Panc1 (cell line): ENCODE data around the gene FCGBP. TPM values are rescaled to one million over a fixed set of nuclear protein-coding genes. Genes with fewer than 3 reads are reported as not detected.

Experiments
- ATAC-seq: fragments of 200-7000 bp; cut with Tn5 transposase; 2 replicates; pipeline ENCODE4 v1.9.1; 2020; ENCODE audit warnings: mild to moderate bottlenecking, moderate library complexity
- BruUV-seq: library from RNA; stranded (reverse); fragments of 400-500 nt; replicated peaks from 2 replicates; lab custom pipeline; 2021; lab: Mats Ljungman, UMichigan
- CTCF ChIA-PET: fragments of 300-600 bp; sonication (Branson Sonifier 250); formaldehyde crosslinking; loops from one replicate; lab custom pipeline; 2022; ENCODE audit warnings: antibody characterized with exemption; lab: Charles Lee
- POLR2A ChIA-PET: fragments of 300-600 bp; sonication (Branson Sonifier 250); formaldehyde crosslinking; loops from one replicate; lab custom pipeline; 2022; ENCODE audit warnings: antibody characterized with exemption; lab: Charles Lee
- DNase-seq: peaks from one replicate; pipeline ENCODE4 v3.0.0-alpha.2; 2010; ENCODE audit warnings: low read depth, low spot score
- H3K27ac ChIP-seq: 2 replicates; pipeline ENCODE4 v1.5.1; 2011; ENCODE audit warnings: mild to moderate bottlenecking, low read length, inconsistent platforms
- H3K27me3 ChIP-seq: fragments of 200-500 bp; sonication (Bioruptor generic); 2 replicates; pipeline ENCODE4 v1.6.0; 2014; ENCODE audit warnings: low read length, inconsistent platforms; ENCODE audit not compliant: control insufficient read depth, insufficient read depth
- H3K36me3 ChIP-seq: fragments of 200-500 bp; sonication (Bioruptor generic); 2 replicates; pipeline ENCODE4 v1.5.1; 2014; ENCODE audit warnings: inconsistent platforms, mild to moderate bottlenecking, low read length, moderate library complexity; ENCODE audit not compliant: control insufficient read depth, insufficient read depth
- H3K4me1 ChIP-seq: 2 replicates; pipeline ENCODE4 v1.5.1; 2011; ENCODE audit warnings: inconsistent platforms, mild to moderate bottlenecking, low read length, moderate library complexity; ENCODE audit not compliant: control insufficient read depth, insufficient read depth
- H3K4me3 ChIP-seq, 2 experiments: 2 replicates each; pipeline ENCODE4 v1.5.1; 2011 to 2012; ENCODE audit warnings: low read depth in 2 of 2, low read length in 2 of 2, mild to moderate bottlenecking in 2 of 2, inconsistent platforms in 1 of 2, moderate library complexity in 1 of 2
- H3K9me3 ChIP-seq: fragments of 200-500 bp; sonication (Bioruptor generic); 2 replicates; pipeline ENCODE4 v1.5.1; 2014; ENCODE audit warnings: low read depth, mild to moderate bottlenecking, inconsistent platforms, low read length, moderate library complexity; ENCODE audit not compliant: control insufficient read depth, insufficient read depth
- POLR2AphosphoS5 ChIP-seq: IDR thresholded peaks from 2 replicates; pipeline ENCODE4 v1.6.1; 2012; ENCODE audit warnings: mild to moderate bottlenecking, low read depth, low read length, moderate library complexity
- SIN3A ChIP-seq: IDR thresholded peaks from 2 replicates; pipeline ENCODE4 v1.6.1; 2012; ENCODE audit warnings: low read depth, mild to moderate bottlenecking, low read length, moderate library complexity, borderline replicate concordance; ENCODE audit not compliant: insufficient read depth
- TCF7L2 ChIP-seq: IDR thresholded peaks from 2 replicates; pipeline ENCODE4 v1.6.1; 2011; ENCODE audit warnings: mild to moderate bottlenecking, low read depth, low read length, inconsistent platforms
- in situ Hi-C: cut with HindIII; loops from 2 replicates; pipeline ENCODE4 v1.10.0; 2016; ENCODE audit warnings: low sequenced_read_pairs, low pct_unique_long_range_greater_than_20kb
- intact Hi-C: fragments of 100-400 bp; cut with micrococcal nuclease; formaldehyde crosslinking; loops from one replicate; pipeline ENCODE4 v1.10.0; 2022; ENCODE audit not compliant: unreplicated experiment
- total RNA-seq: library from RNA; stranded (reverse); gene quantifications from one replicate; pipeline ENCODE4 v1.2.1, GENCODE V29; 2021; ENCODE audit not compliant: unreplicated experiment
- TF ChIP-seq, protein P1 (sequence below): fragments of 450-650 bp; IDR thresholded peaks from 2 replicates; pipeline ENCODE4 v1.5.1; 2017; ENCODE audit warnings: mild to moderate bottlenecking
- TF ChIP-seq, protein P2 (sequence below), 2 experiments: IDR thresholded peaks; 2 replicates each; pipeline ENCODE4 v1.6.1; 2011 to 2012; ENCODE audit warnings: low read depth in 2 of 2, control low read depth in 1 of 2, low read length in 1 of 2, mild to moderate bottlenecking in 1 of 2, moderate library complexity in 1 of 2; ENCODE audit not compliant: insufficient read depth in 1 of 2

Gene FCGBP
- total RNA-seq, 1 experiment from 2014 or later: 6.4 TPM

DNA sequence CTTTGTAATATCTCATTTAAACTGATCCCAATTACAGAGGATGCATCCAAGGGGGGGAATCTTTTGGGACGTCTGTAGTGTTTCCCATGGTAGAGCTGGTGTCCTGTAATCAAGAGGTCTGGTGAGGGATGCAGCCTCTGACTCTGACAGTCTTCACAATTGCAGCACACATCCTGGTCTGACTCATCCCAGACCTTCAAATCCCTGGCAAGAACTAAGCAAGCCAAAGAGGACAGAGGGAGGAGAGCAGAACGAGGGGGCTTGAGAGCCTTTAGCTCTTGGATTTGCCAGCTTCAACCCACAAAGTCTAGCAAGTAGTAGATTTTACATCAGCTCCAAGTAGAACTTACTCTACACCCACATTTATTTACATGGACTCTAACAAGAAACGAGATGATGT, 17.3 kb upstream of the FCGBP start:
- BruUV-seq: no TSS peak
- intact Hi-C loops: no loop called here
- ATAC-seq: peak; percentile 20
- Histone ChIP-seq H3K9me3 (no peaks in the 10 kb centered on the region), H3K4me3 (no peak overlapping the region), H3K27ac (no peak overlapping the region), H3K4me1 (no peaks in the 10 kb centered on the region), H3K27me3 (no peaks in the 10 kb centered on the region), H3K36me3 (no peaks in the 10 kb centered on the region)
- no peak for DNase-seq
- ChIA-PET POLR2A (interaction anchor here (0.5 to 1.9 kb wide), 8 partner anchors 16 to 324 kb away, joined by 3 to 12 read pairs (median 3); partner anchors contain the start of gene PSMC4), CTCF (interaction anchor here (0.6 to 1.5 kb wide), 6 partner anchors 16 to 279 kb away, joined by 3 to 17 read pairs (median 3); partner anchors contain the start of gene PSMC4)
- TF ChIP-seq POLR2AphosphoS5 (no peak), SIN3A (no peak), TCF7L2 (no peak)
- TF ChIP-seq, protein P1, sequence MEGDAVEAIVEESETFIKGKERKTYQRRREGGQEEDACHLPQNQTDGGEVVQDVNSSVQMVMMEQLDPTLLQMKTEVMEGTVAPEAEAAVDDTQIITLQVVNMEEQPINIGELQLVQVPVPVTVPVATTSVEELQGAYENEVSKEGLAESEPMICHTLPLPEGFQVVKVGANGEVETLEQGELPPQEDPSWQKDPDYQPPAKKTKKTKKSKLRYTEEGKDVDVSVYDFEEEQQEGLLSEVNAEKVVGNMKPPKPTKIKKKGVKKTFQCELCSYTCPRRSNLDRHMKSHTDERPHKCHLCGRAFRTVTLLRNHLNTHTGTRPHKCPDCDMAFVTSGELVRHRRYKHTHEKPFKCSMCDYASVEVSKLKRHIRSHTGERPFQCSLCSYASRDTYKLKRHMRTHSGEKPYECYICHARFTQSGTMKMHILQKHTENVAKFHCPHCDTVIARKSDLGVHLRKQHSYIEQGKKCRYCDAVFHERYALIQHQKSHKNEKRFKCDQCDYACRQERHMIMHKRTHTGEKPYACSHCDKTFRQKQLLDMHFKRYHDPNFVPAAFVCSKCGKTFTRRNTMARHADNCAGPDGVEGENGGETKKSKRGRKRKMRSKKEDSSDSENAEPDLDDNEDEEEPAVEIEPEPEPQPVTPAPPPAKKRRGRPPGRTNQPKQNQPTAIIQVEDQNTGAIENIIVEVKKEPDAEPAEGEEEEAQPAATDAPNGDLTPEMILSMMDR: no peak
- TF ChIP-seq, protein P2, sequence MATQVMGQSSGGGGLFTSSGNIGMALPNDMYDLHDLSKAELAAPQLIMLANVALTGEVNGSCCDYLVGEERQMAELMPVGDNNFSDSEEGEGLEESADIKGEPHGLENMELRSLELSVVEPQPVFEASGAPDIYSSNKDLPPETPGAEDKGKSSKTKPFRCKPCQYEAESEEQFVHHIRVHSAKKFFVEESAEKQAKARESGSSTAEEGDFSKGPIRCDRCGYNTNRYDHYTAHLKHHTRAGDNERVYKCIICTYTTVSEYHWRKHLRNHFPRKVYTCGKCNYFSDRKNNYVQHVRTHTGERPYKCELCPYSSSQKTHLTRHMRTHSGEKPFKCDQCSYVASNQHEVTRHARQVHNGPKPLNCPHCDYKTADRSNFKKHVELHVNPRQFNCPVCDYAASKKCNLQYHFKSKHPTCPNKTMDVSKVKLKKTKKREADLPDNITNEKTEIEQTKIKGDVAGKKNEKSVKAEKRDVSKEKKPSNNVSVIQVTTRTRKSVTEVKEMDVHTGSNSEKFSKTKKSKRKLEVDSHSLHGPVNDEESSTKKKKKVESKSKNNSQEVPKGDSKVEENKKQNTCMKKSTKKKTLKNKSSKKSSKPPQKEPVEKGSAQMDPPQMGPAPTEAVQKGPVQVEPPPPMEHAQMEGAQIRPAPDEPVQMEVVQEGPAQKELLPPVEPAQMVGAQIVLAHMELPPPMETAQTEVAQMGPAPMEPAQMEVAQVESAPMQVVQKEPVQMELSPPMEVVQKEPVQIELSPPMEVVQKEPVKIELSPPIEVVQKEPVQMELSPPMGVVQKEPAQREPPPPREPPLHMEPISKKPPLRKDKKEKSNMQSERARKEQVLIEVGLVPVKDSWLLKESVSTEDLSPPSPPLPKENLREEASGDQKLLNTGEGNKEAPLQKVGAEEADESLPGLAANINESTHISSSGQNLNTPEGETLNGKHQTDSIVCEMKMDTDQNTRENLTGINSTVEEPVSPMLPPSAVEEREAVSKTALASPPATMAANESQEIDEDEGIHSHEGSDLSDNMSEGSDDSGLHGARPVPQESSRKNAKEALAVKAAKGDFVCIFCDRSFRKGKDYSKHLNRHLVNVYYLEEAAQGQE (IDR thresholded peaks at IDR 0.05; ENCODE audit: insufficient read depth in 1 of 2, low read depth in 2 of 2, low read length in 1 of 2): no peak
- in situ Hi-C loops: no loop called here

DNA sequence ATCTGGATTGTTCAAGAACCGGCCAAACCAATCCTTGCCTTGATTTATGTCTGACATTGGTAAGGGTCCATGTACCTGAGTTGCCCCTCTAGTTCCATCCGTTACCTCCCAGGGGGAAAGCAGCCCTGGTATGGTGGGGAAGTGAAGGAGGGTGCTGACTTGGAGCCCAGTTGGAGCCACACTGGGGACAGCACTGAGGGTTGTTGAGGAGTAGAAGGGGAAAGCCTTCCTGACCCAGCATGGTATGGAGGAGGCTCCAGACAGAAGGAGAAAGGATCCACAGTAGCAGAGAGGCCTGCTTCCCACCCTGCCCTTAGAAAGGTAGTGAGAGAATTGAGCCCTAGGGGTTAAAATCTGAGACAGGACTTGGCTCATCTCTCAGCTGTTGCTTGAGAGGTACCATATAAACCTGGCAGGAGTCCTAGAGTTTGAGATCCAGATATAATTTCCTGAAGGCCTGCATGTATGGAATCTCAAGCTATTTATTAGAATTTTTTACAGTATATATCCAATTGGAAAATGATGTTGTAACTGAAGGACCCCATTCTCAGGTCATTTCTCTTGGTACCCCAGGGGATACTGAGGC, 16.7 kb upstream of the FCGBP start:
- TF ChIP-seq POLR2AphosphoS5 (no peak), SIN3A (no peak), TCF7L2 (no peak)
- TF ChIP-seq, protein P1: no peak
- TF ChIP-seq, protein P2 (IDR thresholded peaks at IDR 0.05; ENCODE audit: insufficient read depth in 1 of 2, low read depth in 2 of 2, low read length in 1 of 2): no peak

More for the DNA sequence above, 16.7 kb upstream of the FCGBP start:
- no TSS peak for BruUV-seq
- in situ Hi-C loops (no loop called here), intact Hi-C loops (no loop called here)
- ATAC-seq (0 out of 2 replicates have a peak, but pooled peaks have one; percentile 1), DNase-seq (no peak)
- H3K27me3 ChIP-seq: no peaks in the 10 kb centered on the region
- ChIA-PET CTCF (interaction anchor here (0.6 to 1.5 kb wide), 5 partner anchors 16 to 278 kb away, joined by 3 to 17 read pairs (median 3); partner anchors contain the start of gene PSMC4), POLR2A (interaction anchor here (0.5 to 1.9 kb wide), 7 partner anchors 15 to 325 kb away, joined by 3 to 12 read pairs (median 3); partner anchors contain the start of gene PSMC4)
- H3K36me3 ChIP-seq: no peaks in the 10 kb centered on the region
- H3K27ac ChIP-seq: no peak overlapping the region
- no peak overlapping the region for H3K4me3 ChIP-seq
- no peaks in the 10 kb centered on the region for H3K9me3 ChIP-seq
- no peaks in the 10 kb centered on the region for H3K4me1 ChIP-seq
